Mesenchymal stem cell (in vitro differentiated cells and primary cell): ENCODE measurements around the gene NFATC2.

Experiments
- DNase-seq: peaks from one replicate; pipeline ENCODE4 v3.0.0-alpha.2; 2013
- H2AFZ ChIP-seq: one replicate; pipeline ENCODE4 v1.6.1; 2013; ENCODE audit warnings: low read depth, mild to moderate bottlenecking, control low read depth, inconsistent platforms, low read length, moderate library complexity
- H2AK5ac ChIP-seq: 2 replicates; pipeline ENCODE4 v1.6.1; 2013; ENCODE audit warnings: low read length, moderate library complexity, mild to moderate bottlenecking, inconsistent platforms; ENCODE audit not compliant: severe bottlenecking
- H2BK120ac ChIP-seq: one replicate; pipeline ENCODE4 v1.6.1; 2013; ENCODE audit warnings: low read depth, mild to moderate bottlenecking, inconsistent platforms, low read length, moderate library complexity
- H2BK12ac ChIP-seq, 2 experiments: one replicate each; pipeline ENCODE4 v1.6.1; 2013; ENCODE audit warnings: inconsistent platforms in 2 of 2, low read length in 2 of 2, mild to moderate bottlenecking in 2 of 2, moderate library complexity in 2 of 2, control low read depth in 1 of 2
- H2BK15ac ChIP-seq: one replicate; pipeline ENCODE4 v1.6.1; 2013; ENCODE audit warnings: mild to moderate bottlenecking, low read depth, inconsistent platforms; ENCODE audit not compliant: poor library complexity, severe bottlenecking
- H2BK5ac ChIP-seq: 2 replicates; pipeline ENCODE4 v1.6.1; 2013; ENCODE audit warnings: low read depth, mild to moderate bottlenecking, low read length, control low read depth, inconsistent platforms; ENCODE audit not compliant: poor library complexity, severe bottlenecking
- H3K14ac ChIP-seq, 2 experiments: one replicate each; pipeline ENCODE4 v1.6.1; 2013; ENCODE audit warnings: inconsistent platforms in 2 of 2, low read length in 2 of 2, control low read depth in 1 of 2, mild to moderate bottlenecking in 1 of 2, moderate library complexity in 1 of 2
- H3K18ac ChIP-seq, 2 experiments: one replicate each; pipeline ENCODE4 v1.6.1; 2013; ENCODE audit warnings: inconsistent platforms in 2 of 2, low read length in 2 of 2, control low read depth in 1 of 2, low read depth in 1 of 2, mild to moderate bottlenecking in 1 of 2
- H3K23ac ChIP-seq, 2 experiments: one replicate each; pipeline ENCODE4 v1.6.1; 2013; ENCODE audit warnings: inconsistent platforms in 2 of 2, low read length in 2 of 2, mild to moderate bottlenecking in 2 of 2, moderate library complexity in 2 of 2, control low read depth in 1 of 2
- H3K27ac ChIP-seq: 2 replicates; pipeline ENCODE4 v1.5.1; 2013; ENCODE audit warnings: mild to moderate bottlenecking, moderate library complexity, low read length, control low read depth, inconsistent platforms; ENCODE audit not compliant: poor library complexity, severe bottlenecking
- H3K27me3 ChIP-seq, 2 experiments: 2 replicates each; pipeline versions ENCODE4 v1.6.1 to v1.7.0; 2013; ENCODE audit warnings: low read length in 2 of 2, mild to moderate bottlenecking in 2 of 2, moderate library complexity in 2 of 2, control low read depth in 1 of 2, inconsistent platforms in 1 of 2; ENCODE audit not compliant: control insufficient read depth in 1 of 2, insufficient read depth in 1 of 2
- H3K36me3 ChIP-seq, 2 experiments: 2 replicates each; pipeline versions ENCODE4 v1.6.1 to v1.7.0; 2013; ENCODE audit warnings: low read length in 2 of 2, control low read depth in 1 of 2, inconsistent platforms in 1 of 2, low read depth in 1 of 2, mild to moderate bottlenecking in 1 of 2; ENCODE audit not compliant: insufficient read depth in 2 of 2, control insufficient read depth in 1 of 2
- H3K4ac ChIP-seq, 2 experiments: one replicate each; pipeline ENCODE4 v1.6.1; 2013; ENCODE audit warnings: inconsistent platforms in 2 of 2, low read length in 2 of 2, mild to moderate bottlenecking in 2 of 2, moderate library complexity in 2 of 2, control low read depth in 1 of 2, low read depth in 1 of 2
- H3K4me1 ChIP-seq: 2 replicates; pipeline ENCODE4 v1.6.1; 2013; ENCODE audit warnings: low read depth, low read length, control low read depth; ENCODE audit not compliant: control insufficient read depth, insufficient read depth
- H3K4me2 ChIP-seq: 2 replicates; pipeline ENCODE4 v1.6.1; 2013; ENCODE audit warnings: low read length, mild to moderate bottlenecking, inconsistent platforms; ENCODE audit not compliant: poor library complexity, severe bottlenecking
- H3K4me3 ChIP-seq, 2 experiments: 2 replicates each; pipeline versions ENCODE4 v1.5.1 to v1.7.0; 2013; ENCODE audit warnings: low read length in 2 of 2, mild to moderate bottlenecking in 2 of 2, control low read depth in 1 of 2, low read depth in 1 of 2; ENCODE audit not compliant: insufficient read depth in 1 of 2
- H3K79me1 ChIP-seq: replicated peaks from 2 replicates; pipeline ENCODE4 v1.6.1; 2013; ENCODE audit warnings: mild to moderate bottlenecking, control low read depth, low read length, inconsistent platforms; ENCODE audit not compliant: poor library complexity, severe bottlenecking
- H3K9ac ChIP-seq: 2 replicates; pipeline ENCODE4 v1.7.0; 2013; ENCODE audit warnings: mild to moderate bottlenecking, low read length, moderate library complexity
- H3K9me3 ChIP-seq: 2 replicates; pipeline ENCODE4 v1.7.0; 2013; ENCODE audit warnings: mild to moderate bottlenecking, low read length; ENCODE audit not compliant: control insufficient read depth
- H4K8ac ChIP-seq: one replicate; pipeline ENCODE4 v1.6.1; 2013; ENCODE audit warnings: inconsistent platforms, mild to moderate bottlenecking, low read length, moderate library complexity
- H4K91ac ChIP-seq: one replicate; pipeline ENCODE4 v1.6.1; 2013; ENCODE audit warnings: mild to moderate bottlenecking, low read length, inconsistent platforms
- WGBS: methylation state at CpG from one replicate; pipeline ENCODE4 v1.1.7; 2013; ENCODE audit warnings: mixed read lengths; 5-methylcytosine and 5-hydroxymethylcytosine counted together

Gene NFATC2

GRCh38 chr20:51432875-51433274 is 109.6 kb downstream of the NFATC2 start:
- Histone ChIP-seq H2BK12ac (no peak overlapping the region), H2BK120ac (no peak overlapping the region), H3K27ac (no peak overlapping the region), H3K18ac (no peak overlapping the region), H3K4ac (no peak overlapping the region), H2AK5ac (no peak overlapping the region), H4K91ac (peak overlapping the region; percentile 47), H3K27me3 (peaks cover 8 to 21% of the 10 kb centered on the region in 2 experiments), H4K8ac (no peak overlapping the region), H3K4me2 (no peak overlapping the region), H3K4me1 (peaks cover 5% of the 10 kb centered on the region), H3K23ac (no peak overlapping the region), H3K79me1 (no peaks in the 10 kb centered on the region), H2AFZ (no peak overlapping the region), H2BK5ac (no peak overlapping the region), H3K9ac (no peak overlapping the region), H3K14ac (no peak overlapping the region), H3K4me3 (no peak overlapping the region), H3K9me3 (no peaks in the 10 kb centered on the region), H3K36me3 (no peaks in the 10 kb centered on the region), H2BK15ac (no peak overlapping the region)
- no peak for DNase-seq
- WGBS: 83% methylated on average over 3 of the region's 3 CpGs

- Histone ChIP-seq H3K4me3 (no peak overlapping the region), H3K23ac (no peak overlapping the region), H3K79me1 (no peaks in the 10 kb centered on the region), H4K91ac (peak overlapping the region; percentile 47), H2BK120ac (no peak overlapping the region), H3K27me3 (peaks cover 11 to 27% of the 10 kb centered on the region in 2 experiments), H3K27ac (no peak overlapping the region), H3K4me1 (peaks cover 5% of the 10 kb centered on the region), H3K4me2 (no peak overlapping the region), H3K36me3 (no peaks in the 10 kb centered on the region), H2AK5ac (no peak overlapping the region), H2AFZ (no peak overlapping the region), H3K9me3 (no peaks in the 10 kb centered on the region), H3K14ac (no peak overlapping the region), H4K8ac (no peak overlapping the region), H2BK5ac (no peak overlapping the region), H2BK12ac (peak overlapping the region in 1 of 2 experiments; percentile 43), H3K4ac (no peak overlapping the region), H2BK15ac (peak overlapping the region; percentile 65), H3K18ac (no peak overlapping the region), H3K9ac (no peak overlapping the region)
- WGBS: 96% methylated on average over 27 of the region's 27 CpGs
- DNase-seq: no peak
Observed at GRCh38 chr20:51432251-51432784, 110.2 kb downstream of the NFATC2 start.

- Histone ChIP-seq H2BK15ac (peak overlapping the region; percentile 87), H3K79me1 (no peaks in the 10 kb centered on the region), H3K23ac (no peak overlapping the region), H3K4me3 (peak overlapping the region in 1 of 2 experiments; percentile 37), H2BK120ac (no peak overlapping the region), H3K4ac (no peak overlapping the region), H2BK5ac (no peak overlapping the region), H4K8ac (no peak overlapping the region), H3K4me2 (no peak overlapping the region), H3K4me1 (peaks cover 5% of the 10 kb centered on the region), H4K91ac (peak overlapping the region; percentile 8), H2BK12ac (peak overlapping the region in 1 of 2 experiments; percentile 11), H2AK5ac (no peak overlapping the region), H3K18ac (no peak overlapping the region), H3K27me3 (peaks cover 16 to 36% of the 10 kb centered on the region in 2 experiments), H3K14ac (no peak overlapping the region), H3K9ac (no peak overlapping the region), H3K27ac (no peak overlapping the region), H2AFZ (no peak overlapping the region), H3K36me3 (no peaks in the 10 kb centered on the region), H3K9me3 (no peaks in the 10 kb centered on the region)
- WGBS: 82% methylated on average over 2 of the region's 5 CpGs
- no peak for DNase-seq
Observed at GRCh38 chr20:51431321-51431720, 111.2 kb downstream of the NFATC2 start.

- H3K9me3 ChIP-seq: no peaks in the 10 kb centered on the region
- H3K4me3 ChIP-seq: no peak overlapping the region
- no peak overlapping the region for H4K8ac ChIP-seq
- no peak overlapping the region for H3K14ac ChIP-seq
- H3K4ac ChIP-seq: no peak overlapping the region
- peaks cover 5% of the 10 kb centered on the region for H3K4me1 ChIP-seq
- no peak overlapping the region for H3K4me2 ChIP-seq
- no peak overlapping the region for H2BK120ac ChIP-seq
- no peaks in the 10 kb centered on the region for H3K36me3 ChIP-seq
- H2BK15ac ChIP-seq: no peak overlapping the region
- H2BK12ac ChIP-seq: peak overlapping the region in 1 of 2 experiments; percentile 11
- no peak overlapping the region for H2BK5ac ChIP-seq
- H3K27me3 ChIP-seq: peaks cover 16 to 36% of the 10 kb centered on the region in 2 experiments
- no peak overlapping the region for H2AFZ ChIP-seq
- no peak overlapping the region for H2AK5ac ChIP-seq
- H3K79me1 ChIP-seq: no peaks in the 10 kb centered on the region
- H3K9ac ChIP-seq: no peak overlapping the region
- no peak overlapping the region for H4K91ac ChIP-seq
- no peak for DNase-seq
- H3K18ac ChIP-seq: no peak overlapping the region
- no peak overlapping the region for H3K23ac ChIP-seq
- H3K27ac ChIP-seq: no peak overlapping the region
- 91% methylated on average over 13 of the region's 14 CpGs for WGBS
Observed at GRCh38 chr20:51430198-51430950, 112.1 kb downstream of the NFATC2 start.
